A673 (cell line): ENCODE results near the gene MYO1D. TPM values are rescaled to one million over a fixed set of nuclear protein-coding genes. Genes with fewer than 3 reads are reported as not detected.

Experiments
- BruUV-seq: library from RNA; stranded (reverse); fragments of 400-500 nt; replicated peaks from 2 replicates; lab custom pipeline; 2021; lab: Mats Ljungman, UMichigan
- CTCF ChIA-PET: fragments of 300-600 bp; sonication (Branson Sonifier 250); formaldehyde crosslinking; loops from one replicate; lab custom pipeline; 2022; ENCODE audit warnings: antibody characterized with exemption; lab: Charles Lee
- POLR2A ChIA-PET: fragments of 300-600 bp; sonication (Branson Sonifier 250); formaldehyde crosslinking; loops from one replicate; lab custom pipeline; 2022; ENCODE audit warnings: antibody characterized with exemption; ENCODE audit not compliant: low non-redundant PET; lab: Charles Lee
- DNase-seq: peaks from one replicate; pipeline ENCODE4 v3.0.0-alpha.2; 2015; ENCODE audit warnings: low spot score
- H3K27ac ChIP-seq: fragments of 200-600 bp; sonication (generic); 2 replicates; pipeline ENCODE4 v1.5.1; 2016; ENCODE audit warnings: mixed run types, low read depth, mild to moderate bottlenecking, mixed read lengths, antibody characterized with exemption, low read length; ENCODE audit not compliant: poor library complexity, severe bottlenecking
- H3K27me3 ChIP-seq: fragments of 200-600 bp; sonication (generic); replicated peaks from 2 replicates; pipeline ENCODE4 v1.6.1; 2017; ENCODE audit warnings: mixed run types, low read depth, mild to moderate bottlenecking, mixed read lengths, antibody characterized with exemption, low read length; ENCODE audit not compliant: insufficient read depth, poor library complexity
- H3K36me3 ChIP-seq: fragments of 200-600 bp; sonication (generic); 2 replicates; pipeline ENCODE4 v1.6.1; 2016; ENCODE audit warnings: mixed run types, mild to moderate bottlenecking, mixed read lengths, antibody characterized with exemption, low read length; ENCODE audit not compliant: insufficient read depth, poor library complexity, severe bottlenecking
- H3K4me1 ChIP-seq: fragments of 200-600 bp; sonication (generic); 2 replicates; pipeline ENCODE4 v1.6.1; 2017; ENCODE audit warnings: mixed run types, mild to moderate bottlenecking, mixed read lengths, antibody characterized with exemption, low read length; ENCODE audit not compliant: insufficient read depth, poor library complexity, severe bottlenecking
- H3K4me3 ChIP-seq: fragments of 200-600 bp; sonication (generic); 2 replicates; pipeline ENCODE4 v1.5.1; 2016; ENCODE audit warnings: low read depth, mixed run types, mild to moderate bottlenecking, mixed read lengths, low read length; ENCODE audit not compliant: poor library complexity, severe bottlenecking
- H3K9me3 ChIP-seq: fragments of 200-600 bp; sonication (generic); 2 replicates; pipeline ENCODE4 v1.6.1; 2016; ENCODE audit warnings: mixed run types, low read depth, mild to moderate bottlenecking, mixed read lengths, antibody characterized with exemption, low read length; ENCODE audit not compliant: poor library complexity, severe bottlenecking
- EZH2 ChIP-seq: fragments of 200-600 bp; sonication (generic); IDR thresholded peaks from 2 replicates; pipeline ENCODE4 v1.6.1; 2017; ENCODE audit warnings: borderline replicate concordance, low read depth, mild to moderate bottlenecking, mixed read lengths, antibody characterized with exemption, low read length; ENCODE audit not compliant: poor library complexity, severe bottlenecking
- intact Hi-C: fragments of 100-400 bp; cut with micrococcal nuclease; formaldehyde crosslinking; loops from one replicate; pipeline ENCODE4 v1.10.0; 2022; ENCODE audit not compliant: unreplicated experiment
- total RNA-seq: library from RNA; stranded (reverse); gene quantifications from 2 replicates; pipeline ENCODE4 v1.2.3, GENCODE V29; 2021
- TF ChIP-seq, protein P1 (sequence below): fragments of 300-800, 200-600 bp; sonication (generic); conservative IDR thresholded peaks from 2 replicates; pipeline ENCODE4 v1.5.1; 2017; ENCODE audit warnings: low read depth, mild to moderate bottlenecking, antibody characterized with exemption, low read length, moderate library complexity, mixed read lengths

Gene MYO1D
- total RNA-seq, 1 experiment from 2014 or later, result 10.4 TPM

DNA sequence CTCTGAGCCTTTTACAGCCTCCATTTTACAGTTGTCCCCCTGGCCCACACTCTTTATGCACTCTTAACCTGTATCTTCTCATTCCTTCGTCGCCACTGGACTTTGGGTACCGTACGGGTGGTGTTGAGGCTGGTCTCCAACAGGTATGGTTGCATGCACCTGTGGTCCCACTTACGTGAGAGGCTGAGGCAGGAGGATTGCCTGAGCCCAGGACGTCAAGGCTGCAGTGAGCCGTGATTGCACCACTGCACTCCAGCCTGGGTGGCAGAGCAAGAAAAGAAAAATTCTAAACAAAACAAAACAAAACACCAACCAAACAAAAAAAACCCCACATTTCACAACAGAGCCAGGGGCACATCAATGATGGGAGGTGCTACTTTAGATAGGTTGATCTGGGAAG is 36.7 kb upstream of the MYO1D start:
- intact Hi-C loops, result loop anchor here (5.0 kb wide), 1 partner anchor 131 kb away; no protein-coding TSS in a partner anchor
- ChIA-PET POLR2A (no interaction called here), CTCF (no interaction called here)
- Histone ChIP-seq H3K9me3 (no peaks in the 10 kb centered on the region), H3K36me3 (no peaks in the 10 kb centered on the region), H3K27me3 (no peaks in the 10 kb centered on the region), H3K27ac (no peak overlapping the region), H3K4me3 (no peak overlapping the region), H3K4me1 (no peaks in the 10 kb centered on the region)
- no peak for DNase-seq
- TF ChIP-seq, protein P1, sequence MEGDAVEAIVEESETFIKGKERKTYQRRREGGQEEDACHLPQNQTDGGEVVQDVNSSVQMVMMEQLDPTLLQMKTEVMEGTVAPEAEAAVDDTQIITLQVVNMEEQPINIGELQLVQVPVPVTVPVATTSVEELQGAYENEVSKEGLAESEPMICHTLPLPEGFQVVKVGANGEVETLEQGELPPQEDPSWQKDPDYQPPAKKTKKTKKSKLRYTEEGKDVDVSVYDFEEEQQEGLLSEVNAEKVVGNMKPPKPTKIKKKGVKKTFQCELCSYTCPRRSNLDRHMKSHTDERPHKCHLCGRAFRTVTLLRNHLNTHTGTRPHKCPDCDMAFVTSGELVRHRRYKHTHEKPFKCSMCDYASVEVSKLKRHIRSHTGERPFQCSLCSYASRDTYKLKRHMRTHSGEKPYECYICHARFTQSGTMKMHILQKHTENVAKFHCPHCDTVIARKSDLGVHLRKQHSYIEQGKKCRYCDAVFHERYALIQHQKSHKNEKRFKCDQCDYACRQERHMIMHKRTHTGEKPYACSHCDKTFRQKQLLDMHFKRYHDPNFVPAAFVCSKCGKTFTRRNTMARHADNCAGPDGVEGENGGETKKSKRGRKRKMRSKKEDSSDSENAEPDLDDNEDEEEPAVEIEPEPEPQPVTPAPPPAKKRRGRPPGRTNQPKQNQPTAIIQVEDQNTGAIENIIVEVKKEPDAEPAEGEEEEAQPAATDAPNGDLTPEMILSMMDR, result no peak
- TF ChIP-seq EZH2, result no peak
- BruUV-seq, result no TSS peak

DNA sequence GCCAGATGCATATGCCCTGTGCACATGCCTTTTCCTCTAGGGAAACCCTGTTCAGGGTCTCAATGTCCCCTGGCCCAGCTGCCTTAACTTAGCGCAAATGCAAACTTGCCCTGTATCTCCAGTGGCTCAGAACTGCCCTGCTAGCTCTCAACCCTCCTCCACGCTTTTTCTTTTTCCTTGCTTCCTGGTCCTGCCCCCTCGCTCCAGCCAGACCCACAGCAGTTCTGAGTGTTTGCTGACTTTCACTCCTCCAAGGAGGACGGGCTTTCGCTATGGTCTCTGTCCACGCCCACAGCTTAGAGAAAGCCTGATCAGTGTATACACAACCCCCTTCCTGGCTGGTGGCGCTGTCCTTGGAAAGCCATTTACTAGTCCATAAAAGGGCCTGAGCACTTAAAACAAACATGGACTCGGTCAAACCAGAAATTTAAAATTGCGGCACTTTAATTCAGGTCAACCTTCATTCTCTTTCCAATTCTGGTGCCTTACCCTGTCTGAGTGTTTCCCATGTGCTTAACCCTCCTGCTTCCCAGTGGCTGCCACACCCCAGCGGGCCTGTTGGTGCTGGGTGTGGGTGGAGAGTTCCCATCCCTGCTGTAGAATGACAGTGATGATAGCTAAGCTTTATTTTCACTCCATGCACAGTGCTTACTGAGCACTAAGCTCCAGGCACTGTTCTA is 35.4 kb upstream of the MYO1D start:
- BruUV-seq, result no TSS peak
- no peak for TF ChIP-seq EZH2
- TF ChIP-seq, protein P1, result no peak
- ChIA-PET POLR2A (no interaction called here), CTCF (no interaction called here)
- intact Hi-C loops, result loop anchor here (5.0 kb wide), 1 partner anchor 130 kb away; no protein-coding TSS in a partner anchor
- no peak overlapping the region for H3K27ac ChIP-seq
- H3K4me1 ChIP-seq, result no peaks in the 10 kb centered on the region
- H3K4me3 ChIP-seq, result no peak overlapping the region
- no peak for DNase-seq
- H3K27me3 ChIP-seq, result no peaks in the 10 kb centered on the region
- H3K9me3 ChIP-seq, result no peaks in the 10 kb centered on the region
- H3K36me3 ChIP-seq, result no peaks in the 10 kb centered on the region

DNA sequence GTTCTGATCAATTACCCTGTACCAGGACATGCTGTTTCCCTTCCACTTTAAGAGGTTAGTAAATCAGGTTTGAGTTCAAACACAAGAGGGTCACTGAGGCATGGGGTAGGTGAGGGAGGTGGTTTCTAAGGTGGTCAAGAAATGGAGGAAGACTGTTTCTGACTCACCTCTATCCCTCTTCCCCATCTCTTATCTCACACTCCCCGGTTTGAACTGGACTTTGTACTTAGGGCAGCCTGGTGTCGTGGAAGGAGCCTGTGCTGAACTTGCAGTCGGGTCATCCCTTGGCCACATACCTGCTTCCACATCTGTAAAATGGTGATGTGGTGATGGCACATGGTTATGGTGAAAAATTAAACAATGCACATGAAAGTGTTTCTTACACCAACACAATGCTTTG is 33.8 kb upstream of the MYO1D start:
- BruUV-seq, result no TSS peak
- no peak for DNase-seq
- POLR2A ChIA-PET, result no interaction called here
- CTCF ChIA-PET, result no interaction called here
- Histone ChIP-seq H3K4me1 (no peaks in the 10 kb centered on the region), H3K4me3 (no peak overlapping the region), H3K27ac (no peak overlapping the region), H3K9me3 (no peaks in the 10 kb centered on the region), H3K36me3 (no peaks in the 10 kb centered on the region), H3K27me3 (no peaks in the 10 kb centered on the region)
- intact Hi-C loops, result loop anchor here (5.0 kb wide), 1 partner anchor 128 kb away; no protein-coding TSS in a partner anchor
- TF ChIP-seq, protein P1, result no peak
- no peak for TF ChIP-seq EZH2
